ENCODE measurements around the gene MAMSTR. TPM values are rescaled to one million over a fixed set of nuclear protein-coding genes. Genes with fewer than 3 reads are reported as not detected.

The MAMSTR gene
- total RNA-seq, 2 donors from 2014 or later: 0.90 to 1.1 TPM

- intact Hi-C loops (cut with DNase I): no loop called here
- no peak for DNase-seq (ENCODE audit: low spot score)
Measured at GRCh38 chr19:48749571-48750198, 30.2 kb upstream of the MAMSTR start.

GRCh38 chr19:48746738-48747575, 27.4 kb upstream of the MAMSTR start, which contains the start of gene IZUMO1:
Gene IZUMO1, minus strand, starts transcription at chr19:48746909. Its CDS starts 1,050 bp downstream, at chr19:48745859.
- DNase-seq (ENCODE audit: low spot score): peak; percentile 94
- intact Hi-C loops (cut with DNase I): no loop called here

GRCh38 chr19:48746110-48746509, 26.6 kb upstream of the MAMSTR start:
- intact Hi-C loops (cut with DNase I): no loop called here
- no peak for DNase-seq (ENCODE audit: low spot score)

- DNase-seq (ENCODE audit: low spot score): no peak
- intact Hi-C loops (cut with DNase I): no loop called here
Measured at GRCh38 chr19:48745208-48745995, 25.9 kb upstream of the MAMSTR start.

GRCh38 chr19:48742096-48742495, 22.6 kb upstream of the MAMSTR start:
- DNase-seq (ENCODE audit: low spot score): no peak
- intact Hi-C loops (cut with DNase I): no loop called here

GRCh38 chr19:48741129-48741999, 21.8 kb upstream of the MAMSTR start:
- DNase-seq (ENCODE audit: low spot score): no peak

GRCh38 chr19:48740164-48740972, 20.8 kb upstream of the MAMSTR start, which contains the start of gene RASIP1:
Gene RASIP1, minus strand, starts transcription at chr19:48740610. Its CDS starts 328 bp downstream, at chr19:48740282.
- no peak for DNase-seq (ENCODE audit: low spot score)
- intact Hi-C loops (cut with DNase I): no loop called here

More at GRCh38 chr19:48741129-48741999, 21.8 kb upstream of the MAMSTR start:
- intact Hi-C loops (cut with DNase I): no loop called here

GRCh38 chr19:48739404-48740163, 20.1 kb upstream of the MAMSTR start:
- DNase-seq (ENCODE audit: low spot score): no peak

GRCh38 chr19:48738557-48739403, 19.3 kb upstream of the MAMSTR start:
- DNase-seq (ENCODE audit: low spot score): peak; percentile 95
- intact Hi-C loops (cut with DNase I): no loop called here

More at GRCh38 chr19:48739404-48740163, 20.1 kb upstream of the MAMSTR start:
- intact Hi-C loops (cut with DNase I): no loop called here

- intact Hi-C loops (cut with DNase I): no loop called here
Measured at GRCh38 chr19:48737360-48737998, 18.0 kb upstream of the MAMSTR start.

GRCh38 chr19:48735031-48735615, 15.6 kb upstream of the MAMSTR start:
- intact Hi-C loops (cut with DNase I): no loop called here
- DNase-seq (ENCODE audit: low spot score): no peak

More at GRCh38 chr19:48737360-48737998, 18.0 kb upstream of the MAMSTR start:
- DNase-seq (ENCODE audit: low spot score): no peak

GRCh38 chr19:48734625-48735024, 15.1 kb upstream of the MAMSTR start:
- intact Hi-C loops (cut with DNase I): no loop called here
- no peak for DNase-seq (ENCODE audit: low spot score)

GRCh38 chr19:48731452-48731851, 11.9 kb upstream of the MAMSTR start:
- DNase-seq (ENCODE audit: low spot score): no peak
- intact Hi-C loops (cut with DNase I): loop anchor here in 1 of 2 donors (1.0 kb wide), 1 partner anchor 17 kb away; no protein-coding TSS in a partner anchor

- intact Hi-C loops (cut with DNase I): no loop called here
- no peak for DNase-seq (ENCODE audit: low spot score)
Measured at GRCh38 chr19:48728911-48729664, 9.6 kb upstream of the MAMSTR start.

- intact Hi-C loops (cut with DNase I): no loop called here
- DNase-seq (ENCODE audit: low spot score): no peak
Measured at GRCh38 chr19:48726556-48726955, 7.0 kb upstream of the MAMSTR start.

All from posterior vena cava (tissue), 2 donors.